Caco-2 (cell line): ENCODE results near the gene DNER. TPM values are rescaled to one million over a fixed set of nuclear protein-coding genes. Genes with fewer than 3 reads are reported as not detected.
A peak's percentile ranks its signal among the peaks of the same experiment; 100 is the strongest.

Experiments used
- BruUV-seq: library from RNA; stranded (reverse); fragments of 400-500 nt; replicated peaks from 2 replicates; lab custom pipeline; 2021; lab: Mats Ljungman, UMichigan
- CTCF ChIA-PET: fragments of 300-600 bp; sonication (Branson Sonifier 250); formaldehyde crosslinking; loops from one replicate; lab custom pipeline; 2022; ENCODE audit warnings: antibody characterized with exemption; lab: Charles Lee
- POLR2A ChIA-PET: fragments of 300-600 bp; sonication (Branson Sonifier 250); formaldehyde crosslinking; loops from one replicate; lab custom pipeline; 2022; ENCODE audit warnings: antibody characterized with exemption; lab: Charles Lee
- DNase-seq, 2 experiments: peaks; one replicate each; pipeline versions ENCODE4 v3.0.0 to v3.0.0-alpha.2; 2020 to 2022
- H3K27me3 ChIP-seq: replicated peaks from 2 replicates; pipeline ENCODE4 v1.6.0; 2011; ENCODE audit warnings: low read length; ENCODE audit not compliant: control insufficient read depth, insufficient read depth
- H3K36me3 ChIP-seq: 2 replicates; pipeline ENCODE4 v1.5.1; 2011; ENCODE audit warnings: low read length; ENCODE audit not compliant: control insufficient read depth, insufficient read depth
- H3K4me1 ChIP-seq: fragments of 250-450 bp; sonication (Bioruptor Pico); 2 replicates; pipeline ENCODE4 v1.5.1; 2020; ENCODE audit warnings: mild to moderate bottlenecking
- H3K4me3 ChIP-seq: 2 replicates; pipeline ENCODE4 v1.5.1; 2011; ENCODE audit warnings: low read depth, mild to moderate bottlenecking, control low read depth, low read length
- H3K9me3 ChIP-seq: fragments of 250-450 bp; sonication (Bioruptor Pico); 2 replicates; pipeline ENCODE4 v1.5.1; 2020; ENCODE audit warnings: mild to moderate bottlenecking, moderate library complexity
- H3K27ac Mint-ChIP-seq: one replicate; pipeline ENCODE4 v1.8.0; 2022; ENCODE audit warnings: mixed read lengths; ENCODE audit not compliant: unreplicated experiment
- H3K27me3 Mint-ChIP-seq: one replicate; pipeline ENCODE4 v1.8.0; 2022; ENCODE audit warnings: mixed read lengths; ENCODE audit not compliant: insufficient read depth, unreplicated experiment
- H3K36me3 Mint-ChIP-seq: one replicate; pipeline ENCODE4 v1.8.0; 2022; ENCODE audit warnings: mild to moderate bottlenecking, mixed read lengths; ENCODE audit not compliant: insufficient read depth, unreplicated experiment
- H3K4me1 Mint-ChIP-seq: one replicate; pipeline ENCODE4 v1.8.0; 2022; ENCODE audit warnings: low read depth, mixed read lengths; ENCODE audit not compliant: unreplicated experiment
- H3K4me3 Mint-ChIP-seq: one replicate; pipeline ENCODE4 v1.8.0; 2022; ENCODE audit warnings: mild to moderate bottlenecking, moderate library complexity, mixed read lengths; ENCODE audit not compliant: unreplicated experiment
- H3K9me3 Mint-ChIP-seq: one replicate; pipeline ENCODE4 v1.8.0; 2022; ENCODE audit warnings: mixed read lengths; ENCODE audit not compliant: unreplicated experiment
- CTCF ChIP-seq, 2 experiments: fragments of 200-600 bp in 1 of 2; IDR thresholded peaks; 1 replicate in 1 of 2; 2 replicates in 1 of 2; pipeline versions ENCODE4 v1.5.1 to v1.8.0; 2011 to 2022; ENCODE audit warnings: antibody characterized with exemption in 1 of 2, control low read depth in 1 of 2, inconsistent platforms in 1 of 2, low read depth in 1 of 2, low read length in 1 of 2, mild to moderate bottlenecking in 1 of 2, moderate library complexity in 1 of 2; ENCODE audit not compliant: insufficient read depth in 1 of 2, severe bottlenecking in 1 of 2, unreplicated experiment in 1 of 2
- intact Hi-C: fragments of 100-400 bp; cut with micrococcal nuclease; formaldehyde crosslinking; loops from one replicate; pipeline ENCODE4 v1.10.0; 2022; ENCODE audit not compliant: unreplicated experiment
- total RNA-seq: library from RNA; stranded (reverse); gene quantifications from 2 replicates; pipeline ENCODE4 v1.2.3, GENCODE V29; 2022

The DNER gene
- total RNA-seq, 1 experiment from 2014 or later: not detected

GRCh38 chr2:229718057-229718456 lies 3.7 kb upstream of the DNER start:
- no peak overlapping the region for H3K4me3 Mint-ChIP-seq
- POLR2A ChIA-PET: no interaction called here
- Histone ChIP-seq H3K27me3 (no peaks in the 10 kb centered on the region), H3K36me3 (no peaks in the 10 kb centered on the region), H3K9me3 (no peaks in the 10 kb centered on the region), H3K4me1 (no peaks in the 10 kb centered on the region), H3K4me3 (no peak overlapping the region)
- H3K9me3 Mint-ChIP-seq: no peaks in the 10 kb centered on the region
- H3K36me3 Mint-ChIP-seq: no peaks in the 10 kb centered on the region
- BruUV-seq: no TSS peak
- intact Hi-C loops: no loop called here
- no peaks in the 10 kb centered on the region for H3K4me1 Mint-ChIP-seq
- H3K27me3 Mint-ChIP-seq: peaks cover 7% of the 10 kb centered on the region
- CTCF ChIA-PET: no interaction called here
- H3K27ac Mint-ChIP-seq: no peak overlapping the region
- TF ChIP-seq CTCF (IDR thresholded peaks at IDR 0.05; ENCODE audit: insufficient read depth in 1 of 2, low read depth in 1 of 2, low read length in 1 of 2, severe bottlenecking in 1 of 2, unreplicated experiment in 1 of 2): no peak
- DNase-seq: no peak

- Histone ChIP-seq H3K27me3 (no peaks in the 10 kb centered on the region), H3K9me3 (no peaks in the 10 kb centered on the region), H3K4me1 (no peaks in the 10 kb centered on the region), H3K36me3 (no peaks in the 10 kb centered on the region), H3K4me3 (no peak overlapping the region)
- Mint-ChIP-seq H3K4me3 (peak overlapping the region; percentile 10), H3K9me3 (no peaks in the 10 kb centered on the region), H3K27me3 (peaks cover 12% of the 10 kb centered on the region), H3K36me3 (no peaks in the 10 kb centered on the region), H3K4me1 (no peaks in the 10 kb centered on the region), H3K27ac (no peak overlapping the region)
- TF ChIP-seq CTCF (IDR thresholded peaks at IDR 0.05; ENCODE audit: insufficient read depth in 1 of 2, low read depth in 1 of 2, low read length in 1 of 2, severe bottlenecking in 1 of 2, unreplicated experiment in 1 of 2): peak; percentile 20 to 26
- CTCF ChIA-PET: no interaction called here
- BruUV-seq: no TSS peak
- POLR2A ChIA-PET: interaction anchor here (0.6 kb wide), 1 partner anchor 34 kb away, joined by 5 read pairs; no protein-coding TSS in a partner anchor
- intact Hi-C loops: no loop called here
- DNase-seq: peak in 1 of 2 experiments; percentile 24
Observed at GRCh38 chr2:229715895-229716507, 1.6 kb upstream of the DNER start.

DNA sequence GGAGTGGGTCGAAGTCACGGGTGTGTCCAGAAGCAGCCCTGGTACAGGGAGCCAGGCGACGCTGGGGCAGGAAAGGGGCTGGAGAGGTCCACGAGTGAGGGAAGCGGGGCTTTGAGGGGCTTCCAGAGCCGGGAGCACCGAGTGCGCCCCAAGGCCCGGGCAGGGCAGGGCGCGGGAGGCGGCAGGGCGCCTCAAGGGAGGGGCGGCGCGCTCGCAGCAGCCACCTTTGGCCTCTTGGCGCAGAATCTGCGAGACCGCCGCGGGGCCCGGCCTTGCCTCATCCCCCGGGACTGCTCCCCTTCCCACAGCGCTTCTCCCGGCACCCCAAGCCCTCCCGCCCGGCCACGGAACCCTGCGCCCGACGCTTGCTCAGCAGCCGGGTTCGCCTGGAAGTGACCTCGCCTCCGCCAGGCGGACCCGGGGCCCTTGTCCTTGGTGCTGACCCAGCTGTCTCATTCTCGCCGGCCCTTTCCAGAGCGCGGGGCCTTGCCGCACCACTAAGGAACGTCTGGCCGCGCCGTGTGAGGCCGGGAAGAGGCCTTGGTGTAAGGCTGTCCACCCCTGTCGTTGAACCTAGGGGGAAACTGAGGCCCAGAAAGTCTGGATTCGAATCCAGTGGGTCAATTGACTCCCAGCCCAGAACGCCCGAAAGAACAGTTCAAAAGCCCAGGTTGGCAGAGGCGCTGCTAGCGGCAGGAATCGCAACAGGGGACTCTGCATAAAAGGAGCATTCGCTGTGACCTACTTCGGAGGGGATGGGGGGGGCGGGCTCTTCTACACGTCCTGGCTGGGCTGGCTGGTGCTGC lies 584 bp upstream of the DNER start:
- Histone ChIP-seq H3K4me3 (peak overlapping the region; percentile 24), H3K36me3 (no peaks in the 10 kb centered on the region), H3K9me3 (no peaks in the 10 kb centered on the region), H3K4me1 (no peaks in the 10 kb centered on the region), H3K27me3 (no peaks in the 10 kb centered on the region)
- H3K27ac Mint-ChIP-seq: no peak overlapping the region
- no peak for TF ChIP-seq CTCF (IDR thresholded peaks at IDR 0.05; ENCODE audit: insufficient read depth in 1 of 2, low read depth in 1 of 2, low read length in 1 of 2, severe bottlenecking in 1 of 2, unreplicated experiment in 1 of 2)
- CTCF ChIA-PET: no interaction called here
- H3K36me3 Mint-ChIP-seq: no peaks in the 10 kb centered on the region
- POLR2A ChIA-PET: no interaction called here
- H3K27me3 Mint-ChIP-seq: peaks cover 12% of the 10 kb centered on the region
- DNase-seq: peak; percentile 53 to 73
- BruUV-seq: no TSS peak
- intact Hi-C loops: no loop called here
- peak overlapping the region; percentile 22 for H3K4me3 Mint-ChIP-seq
- H3K4me1 Mint-ChIP-seq: no peaks in the 10 kb centered on the region
- no peaks in the 10 kb centered on the region for H3K9me3 Mint-ChIP-seq
